SK-N-SH treated with all-trans-retinoic acid at 6 μM for 48 hours (cell line): ENCODE data around the gene TMEM184A.

Source experiments
- ARNTL ChIP-seq: fragments of 450-650 bp; formaldehyde crosslinking; IDR thresholded peaks from 2 replicates; pipeline ENCODE4 v1.5.0; 2020; ENCODE audit warnings: low read depth, mild to moderate bottlenecking, moderate library complexity, borderline replicate concordance
- RARB ChIP-seq: fragments of 250-450 bp; sonication (Bioruptor Pico); IDR thresholded peaks from 2 replicates; pipeline ENCODE4 v1.8.0; 2021; ENCODE audit warnings: mild to moderate bottlenecking, moderate library complexity
- TCF4 ChIP-seq: fragments of 250-450 bp; sonication (Bioruptor Pico); IDR thresholded peaks from 2 replicates; pipeline ENCODE4 v1.8.0; 2021; ENCODE audit warnings: mild to moderate bottlenecking, moderate library complexity, borderline replicate concordance
- ZFP3 ChIP-seq: fragments of 250-450 bp; sonication (Bioruptor Pico); IDR thresholded peaks from 2 replicates; pipeline ENCODE4 v1.5.0; 2020; ENCODE audit warnings: mild to moderate bottlenecking, moderate library complexity
- ZFP30 ChIP-seq: fragments of 450-650 bp; formaldehyde crosslinking; IDR thresholded peaks from 2 replicates; pipeline ENCODE4 v1.5.0; 2022; ENCODE audit warnings: mild to moderate bottlenecking, moderate library complexity
- TF ChIP-seq, protein P1 (sequence below): fragments of 250-450 bp; sonication (Bioruptor Pico); IDR thresholded peaks from 2 replicates; pipeline ENCODE4 v1.8.0; 2020; ENCODE audit warnings: mild to moderate bottlenecking, moderate library complexity, borderline replicate concordance

DNA sequence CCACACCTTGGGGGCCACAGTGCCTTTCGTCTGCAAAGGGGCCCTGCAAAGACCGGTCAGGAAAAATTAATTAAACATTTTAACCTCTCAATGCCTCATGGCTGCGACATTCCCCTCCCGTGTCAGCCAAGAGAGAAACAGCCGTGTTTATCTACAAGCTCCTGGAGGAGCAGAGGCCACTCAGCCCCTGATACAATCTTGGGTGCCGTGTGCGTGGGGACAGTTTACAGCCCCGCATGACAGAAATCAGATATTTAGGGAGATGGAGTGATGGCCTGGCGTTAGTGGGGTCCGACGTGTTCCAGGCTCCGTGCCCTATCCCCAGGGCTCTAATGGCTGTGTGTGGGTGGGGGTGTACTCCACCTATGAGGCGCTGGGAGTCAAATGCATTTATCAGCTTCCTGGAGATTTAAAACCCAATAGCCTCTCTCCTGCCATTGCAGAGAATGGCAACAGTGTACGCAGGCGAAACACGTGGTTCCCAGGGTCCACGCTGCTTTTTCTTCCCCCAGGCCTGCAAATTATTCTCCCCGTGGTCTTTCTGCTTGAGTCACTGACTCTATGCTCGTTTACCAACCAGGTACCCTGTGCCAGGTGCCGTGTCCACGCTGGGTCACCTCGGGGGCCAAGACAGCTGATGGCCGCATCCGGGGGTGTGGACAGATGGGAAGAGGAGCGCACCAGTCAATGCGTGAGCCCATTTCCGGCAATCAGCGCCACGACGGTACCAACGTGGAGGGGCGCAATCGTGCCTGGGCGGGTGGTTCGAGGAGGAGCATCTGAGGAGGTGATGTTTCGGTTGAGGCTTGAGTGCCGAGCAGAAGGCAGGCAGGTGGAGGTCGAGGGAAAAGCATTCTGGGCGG is 40.4 kb upstream of the TMEM184A start:
- TF ChIP-seq ZFP3 (CRISPR knock-in tag) (no peak), RARB (CRISPR knock-in tag) (no peak), ARNTL (CRISPR knock-in tag) (no peak), TCF4 (CRISPR knock-in tag) (no peak; the same call in 1 of the 2 replicates), ZFP30 (CRISPR knock-in tag) (no peak; the same call in 1 of the 2 replicates)
- TF ChIP-seq, protein P1, sequence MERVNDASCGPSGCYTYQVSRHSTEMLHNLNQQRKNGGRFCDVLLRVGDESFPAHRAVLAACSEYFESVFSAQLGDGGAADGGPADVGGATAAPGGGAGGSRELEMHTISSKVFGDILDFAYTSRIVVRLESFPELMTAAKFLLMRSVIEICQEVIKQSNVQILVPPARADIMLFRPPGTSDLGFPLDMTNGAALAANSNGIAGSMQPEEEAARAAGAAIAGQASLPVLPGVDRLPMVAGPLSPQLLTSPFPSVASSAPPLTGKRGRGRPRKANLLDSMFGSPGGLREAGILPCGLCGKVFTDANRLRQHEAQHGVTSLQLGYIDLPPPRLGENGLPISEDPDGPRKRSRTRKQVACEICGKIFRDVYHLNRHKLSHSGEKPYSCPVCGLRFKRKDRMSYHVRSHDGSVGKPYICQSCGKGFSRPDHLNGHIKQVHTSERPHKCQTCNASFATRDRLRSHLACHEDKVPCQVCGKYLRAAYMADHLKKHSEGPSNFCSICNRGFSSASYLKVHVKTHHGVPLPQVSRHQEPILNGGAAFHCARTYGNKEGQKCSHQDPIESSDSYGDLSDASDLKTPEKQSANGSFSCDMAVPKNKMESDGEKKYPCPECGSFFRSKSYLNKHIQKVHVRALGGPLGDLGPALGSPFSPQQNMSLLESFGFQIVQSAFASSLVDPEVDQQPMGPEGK (CRISPR knock-in tag) = no peak
